Tibial nerve (tissue), 4 donors: ENCODE results near the gene ERGIC2. TPM values are rescaled to one million over a fixed set of nuclear protein-coding genes. Genes with fewer than 3 reads are reported as not detected.

ENCODE experiments used
- DNase-seq, 2 donors: peaks; one replicate each; pipeline ENCODE4 v3.0.0-alpha.2; 2019; ENCODE audit warnings: low spot score in 2 of 2
- H3K27ac ChIP-seq, 4 donors: fragments of 200-600 bp; sonication (generic) in 3 of 4; one replicate each; pipeline ENCODE4 v1.5.1; 2017 to 2019; ENCODE audit warnings: mild to moderate bottlenecking in 1 of 4
- H3K27me3 ChIP-seq, 2 donors: fragments of 200-600 bp; sonication (generic) in 1 of 2; one replicate each; pipeline versions ENCODE4 v1.5.1 to v1.6.0; 2017 to 2019
- H3K36me3 ChIP-seq, 3 donors: fragments of 200-600 bp; sonication (generic); one replicate each; pipeline ENCODE4 v1.5.1; 2018 to 2019
- H3K4me1 ChIP-seq, 4 donors: fragments of 200-600 bp; sonication (generic) in 3 of 4; one replicate each; pipeline ENCODE4 v1.5.1; 2017 to 2019
- H3K4me3 ChIP-seq, 4 donors: fragments of 200-600 bp; sonication (generic) in 3 of 4; one replicate each; pipeline ENCODE4 v1.5.1; 2017 to 2019; ENCODE audit warnings: mild to moderate bottlenecking in 1 of 4, moderate library complexity in 1 of 4
- H3K9me3 ChIP-seq, 4 donors: fragments of 200-600 bp; sonication (generic) in 3 of 4; one replicate each; pipeline ENCODE4 v1.5.1; 2017 to 2019
- EP300 ChIP-seq, 2 donors: sonication (generic); formaldehyde crosslinking; IDR thresholded peaks; one replicate each; pipeline ENCODE4 v1.6.1; 2017; ENCODE audit warnings: antibody characterized with exemption in 2 of 2, mild to moderate bottlenecking in 1 of 2
- POLR2A ChIP-seq, 2 donors: fragments of 450-650 bp; IDR thresholded peaks; one replicate each; pipeline ENCODE4 v1.6.1; 2017; ENCODE audit warnings: antibody characterized with exemption in 2 of 2, mild to moderate bottlenecking in 2 of 2, moderate library complexity in 2 of 2
- WGBS, 2 donors: methylation state at CpG; one replicate each; pipeline ENCODE4 v1.1.5; 2018; 5-methylcytosine and 5-hydroxymethylcytosine counted together
- total RNA-seq, 4 donors: library from RNA; depleted of rRNA; stranded (reverse); fragments of >200 nt; gene quantifications; one replicate each; pipeline ENCODE4 v1.1.0, GENCODE V29; 2016
- TF ChIP-seq, protein P1 (sequence below), 5 experiments: fragments of 200-600 bp in 3 of 5; fragments of 450-650 bp in 2 of 5; sonication (generic) in 3 of 5; IDR thresholded peaks; one replicate each; pipeline ENCODE4 v1.5.1; 2016 to 2019; ENCODE audit warnings: antibody characterized with exemption in 5 of 5, mild to moderate bottlenecking in 3 of 5, moderate library complexity in 2 of 5

Gene ERGIC2
- total RNA-seq, 4 donors from 2014 or later, result 20.7 to 41.1 (median 28.7) TPM

- TF ChIP-seq EP300 (IDR thresholded peaks at IDR 0.05), result no peak
- TF ChIP-seq, protein P1, sequence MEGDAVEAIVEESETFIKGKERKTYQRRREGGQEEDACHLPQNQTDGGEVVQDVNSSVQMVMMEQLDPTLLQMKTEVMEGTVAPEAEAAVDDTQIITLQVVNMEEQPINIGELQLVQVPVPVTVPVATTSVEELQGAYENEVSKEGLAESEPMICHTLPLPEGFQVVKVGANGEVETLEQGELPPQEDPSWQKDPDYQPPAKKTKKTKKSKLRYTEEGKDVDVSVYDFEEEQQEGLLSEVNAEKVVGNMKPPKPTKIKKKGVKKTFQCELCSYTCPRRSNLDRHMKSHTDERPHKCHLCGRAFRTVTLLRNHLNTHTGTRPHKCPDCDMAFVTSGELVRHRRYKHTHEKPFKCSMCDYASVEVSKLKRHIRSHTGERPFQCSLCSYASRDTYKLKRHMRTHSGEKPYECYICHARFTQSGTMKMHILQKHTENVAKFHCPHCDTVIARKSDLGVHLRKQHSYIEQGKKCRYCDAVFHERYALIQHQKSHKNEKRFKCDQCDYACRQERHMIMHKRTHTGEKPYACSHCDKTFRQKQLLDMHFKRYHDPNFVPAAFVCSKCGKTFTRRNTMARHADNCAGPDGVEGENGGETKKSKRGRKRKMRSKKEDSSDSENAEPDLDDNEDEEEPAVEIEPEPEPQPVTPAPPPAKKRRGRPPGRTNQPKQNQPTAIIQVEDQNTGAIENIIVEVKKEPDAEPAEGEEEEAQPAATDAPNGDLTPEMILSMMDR (IDR thresholded peaks at IDR 0.05), result no peak
- TF ChIP-seq POLR2A (IDR thresholded peaks at IDR 0.05), result no peak
- Histone ChIP-seq H3K4me1 (no peaks in the 10 kb centered on the region), H3K9me3 (no peaks in the 10 kb centered on the region), H3K27ac (no peak overlapping the region), H3K27me3 (no peaks in the 10 kb centered on the region), H3K4me3 (no peak overlapping the region), H3K36me3 (peaks cover 0 to 80% (median 0%) of the 10 kb centered on the region in 3 donors)
- 67 to 70% methylated on average over 2 of the region's 2 CpGs for WGBS, 2 donors
- no peak for DNase-seq
Observed at GRCh38 chr12:29343022-29343799, 37.8 kb downstream of the ERGIC2 start.

DNA sequence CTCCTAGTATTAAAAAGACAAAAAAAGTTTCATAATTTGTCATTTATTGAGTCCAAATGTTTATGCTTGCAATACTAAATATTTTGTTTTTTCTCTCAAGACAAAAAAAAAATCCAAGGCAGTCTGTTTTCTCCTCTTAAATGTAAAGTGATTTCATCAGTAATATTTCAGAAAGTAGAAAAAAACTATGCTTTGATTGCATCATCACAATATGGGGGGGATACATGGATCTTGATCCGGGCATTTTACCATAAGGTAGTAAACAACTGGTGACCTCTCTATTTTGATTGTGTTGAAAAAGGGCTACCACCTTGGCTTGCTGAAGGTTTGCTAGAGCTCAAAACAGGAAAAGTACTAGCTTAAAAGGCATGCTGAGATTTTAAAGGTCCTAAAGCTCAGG is 43.6 kb downstream of the ERGIC2 start:
- Histone ChIP-seq H3K27me3 (no peaks in the 10 kb centered on the region), H3K27ac (no peak overlapping the region), H3K4me1 (no peaks in the 10 kb centered on the region), H3K4me3 (no peak overlapping the region), H3K9me3 (no peaks in the 10 kb centered on the region), H3K36me3 (peaks cover 0 to 59% (median 0%) of the 10 kb centered on the region in 3 donors)
- no peak for DNase-seq
- TF ChIP-seq EP300 (IDR thresholded peaks at IDR 0.05), result no peak
- no peak for TF ChIP-seq POLR2A (IDR thresholded peaks at IDR 0.05)
- TF ChIP-seq, protein P1 (IDR thresholded peaks at IDR 0.05), result no peak
- 75 to 84% methylated on average over 1 of the region's 1 CpG for WGBS, 2 donors

DNA sequence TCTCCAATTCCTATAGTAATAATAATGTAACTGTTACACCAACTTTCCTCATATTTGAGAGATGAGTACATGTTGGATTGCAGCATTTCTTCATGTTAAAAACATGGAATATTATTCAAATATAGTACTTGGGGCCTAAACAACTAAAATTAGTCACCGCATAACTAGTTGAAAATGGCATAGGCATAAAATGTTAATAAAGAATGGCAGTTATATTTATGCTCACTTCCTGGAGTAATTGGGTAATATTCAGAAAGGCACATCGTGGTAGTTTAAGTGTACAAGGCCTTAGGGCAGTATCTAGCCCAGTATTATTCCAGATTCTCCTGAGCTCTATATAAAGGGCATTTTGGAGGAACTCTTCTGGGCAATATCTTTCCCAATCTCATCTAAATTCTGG is 46.0 kb downstream of the ERGIC2 start:
- no peaks in the 10 kb centered on the region for H3K27me3 ChIP-seq
- no peak overlapping the region for H3K27ac ChIP-seq
- H3K4me1 ChIP-seq, result no peaks in the 10 kb centered on the region
- H3K9me3 ChIP-seq, result no peaks in the 10 kb centered on the region
- DNase-seq, result no peak
- WGBS, 2 donors, result 86 to 92% methylated on average over 2 of the region's 2 CpGs
- H3K36me3 ChIP-seq, result peaks cover 0 to 36% (median 0%) of the 10 kb centered on the region in 3 donors
- H3K4me3 ChIP-seq, result no peak overlapping the region
- no peak for TF ChIP-seq EP300 (IDR thresholded peaks at IDR 0.05)
- no peak for TF ChIP-seq POLR2A (IDR thresholded peaks at IDR 0.05)
- TF ChIP-seq, protein P1 (IDR thresholded peaks at IDR 0.05), result no peak

- WGBS, 2 donors, result 0% methylated on average over 1 of the region's 1 CpG
Observed at GRCh38 chr12:29333178-29333577, 47.8 kb downstream of the ERGIC2 start.

DNA sequence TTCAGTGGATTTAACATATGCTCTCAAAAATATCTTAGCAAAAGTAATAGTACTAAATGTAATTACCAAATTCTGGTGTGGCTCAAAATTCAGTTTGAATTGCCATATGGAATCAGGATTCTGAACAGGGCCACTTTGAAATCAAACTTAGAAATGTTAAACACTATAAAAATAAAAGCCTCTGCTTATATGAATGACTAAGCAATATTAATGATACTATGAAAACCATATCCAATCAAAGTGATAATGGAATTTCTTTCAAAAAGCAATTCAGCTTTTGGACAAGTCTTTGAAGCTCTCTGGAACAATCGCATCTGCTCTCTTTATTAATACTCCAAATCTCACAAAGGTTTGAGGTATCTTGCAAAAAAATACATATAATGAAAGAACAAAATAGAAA is 51.6 kb downstream of the ERGIC2 start:
- 93 to 94% methylated on average over 1 of the region's 1 CpG for WGBS, 2 donors
- H3K27ac ChIP-seq, result no peak overlapping the region
- H3K4me3 ChIP-seq, result no peak overlapping the region
- peaks cover 0 to 14% (median 0%) of the 10 kb centered on the region in 3 donors for H3K36me3 ChIP-seq
- no peaks in the 10 kb centered on the region for H3K27me3 ChIP-seq
- DNase-seq, result no peak
- H3K4me1 ChIP-seq, result no peaks in the 10 kb centered on the region
- TF ChIP-seq, protein P1 (IDR thresholded peaks at IDR 0.05), result no peak
- TF ChIP-seq POLR2A (IDR thresholded peaks at IDR 0.05) (no peak), EP300 (IDR thresholded peaks at IDR 0.05) (no peak)
- H3K9me3 ChIP-seq, result no peaks in the 10 kb centered on the region

More at GRCh38 chr12:29333178-29333577, 47.8 kb downstream of the ERGIC2 start:
- DNase-seq, result no peak
- Histone ChIP-seq H3K27ac (no peak overlapping the region), H3K9me3 (no peaks in the 10 kb centered on the region), H3K27me3 (no peaks in the 10 kb centered on the region), H3K4me1 (no peaks in the 10 kb centered on the region), H3K4me3 (no peak overlapping the region), H3K36me3 (peaks cover 0 to 24% (median 0%) of the 10 kb centered on the region in 3 donors)
- TF ChIP-seq, protein P1 (IDR thresholded peaks at IDR 0.05), result no peak
- TF ChIP-seq EP300 (IDR thresholded peaks at IDR 0.05), result no peak
- no peak for TF ChIP-seq POLR2A (IDR thresholded peaks at IDR 0.05)
